Right renal cortex interstitium (tissue), 3 donors: ENCODE results near the gene ZCCHC7. TPM values are rescaled to one million over a fixed set of nuclear protein-coding genes. Genes with fewer than 3 reads are reported as not detected.
"Not testable (repeated sequence)": the region's sequence is repeated elsewhere in the genome, so short reads cannot be mapped to it uniquely, and the experiment has no call there.

Experiments
- DNase-seq, 3 donors: peaks; one replicate each; pipeline ENCODE4 v3.0.0-alpha.2; 2013; ENCODE audit warnings: low read depth in 3 of 3, low spot score in 2 of 3
- polyA plus RNA-seq, 3 donors: library from polyadenylated mRNA; unstranded; fragments of 120-200 nt; gene quantifications; one replicate each; pipeline ENCODE4 v1.2.1, GENCODE V29; 2013; ENCODE audit not compliant: insufficient read length in 3 of 3

Gene ZCCHC7
- 10 to 100 TPM; 23.2 to 27.6 (median 27.2) TPM for polyA plus RNA-seq

GRCh38 chr9:37119907-37120842 is at the start of gene ZCCHC7:
TSS of gene ZCCHC7 (plus strand) at chr9:37120574.
- DNase-seq: peak; percentile 90 to 94 (median 90)

GRCh38 chr9:37074790-37075189 is 45.6 kb upstream of the ZCCHC7 start:
- DNase-seq: not testable (repeated sequence)

GRCh38 chr9:37079370-37080164 is 40.8 kb upstream of the ZCCHC7 start:
- DNase-seq: peak; percentile 84 to 89 (median 85)

- DNase-seq: peak in 1 of 3 donors; percentile 1
Observed at GRCh38 chr9:37080165-37080628, 40.2 kb upstream of the ZCCHC7 start.

GRCh38 chr9:37081507-37081906 is 38.9 kb upstream of the ZCCHC7 start:
- DNase-seq: not testable (repeated sequence)

GRCh38 chr9:37082214-37082765 is 38.1 kb upstream of the ZCCHC7 start:
- DNase-seq: no peak

- DNase-seq: no peak
Observed at GRCh38 chr9:37083654-37084053, 36.7 kb upstream of the ZCCHC7 start.

- DNase-seq: no peak
Observed at GRCh38 chr9:37085233-37085632, 35.1 kb upstream of the ZCCHC7 start.

- not testable (repeated sequence) for DNase-seq
Observed at GRCh38 chr9:37092714-37093295, 27.6 kb upstream of the ZCCHC7 start.

- no peak for DNase-seq
Observed at GRCh38 chr9:37094751-37095150, 25.6 kb upstream of the ZCCHC7 start.

- no peak for DNase-seq
Observed at GRCh38 chr9:37096628-37097027, 23.7 kb upstream of the ZCCHC7 start.

- no peak for DNase-seq
Observed at GRCh38 chr9:37097294-37097693, 23.1 kb upstream of the ZCCHC7 start.

GRCh38 chr9:37100327-37100726 is 20.0 kb upstream of the ZCCHC7 start:
- no peak for DNase-seq

- no peak for DNase-seq
Observed at GRCh38 chr9:37100741-37101140, 19.6 kb upstream of the ZCCHC7 start.

GRCh38 chr9:37102486-37102885 is 17.9 kb upstream of the ZCCHC7 start:
- DNase-seq: no peak

GRCh38 chr9:37104183-37104889 is 16.0 kb upstream of the ZCCHC7 start:
- DNase-seq: no peak

- no peak for DNase-seq
Observed at GRCh38 chr9:37105234-37105633, 15.1 kb upstream of the ZCCHC7 start.

- DNase-seq: no peak
Observed at GRCh38 chr9:37107701-37108100, 12.7 kb upstream of the ZCCHC7 start.

GRCh38 chr9:37114442-37114841 is 5.9 kb upstream of the ZCCHC7 start:
- DNase-seq: not testable (repeated sequence)

GRCh38 chr9:37117956-37118355 is 2.4 kb upstream of the ZCCHC7 start:
- no peak for DNase-seq
